Right renal cortex interstitium (tissue), 3 donors: ENCODE measurements around the gene STMP1. TPM values are rescaled to one million over a fixed set of nuclear protein-coding genes. Genes with fewer than 3 reads are reported as not detected.
"Not testable (repeated sequence)": the region's sequence is repeated elsewhere in the genome, so short reads cannot be mapped to it uniquely, and the experiment has no call there.

Source experiments
- DNase-seq, 3 donors: peaks; one replicate each; pipeline ENCODE4 v3.0.0-alpha.2; 2013; ENCODE audit warnings: low read depth in 3 of 3, low spot score in 2 of 3
- polyA plus RNA-seq, 3 donors: library from polyadenylated mRNA; unstranded; fragments of 120-200 nt; gene quantifications; one replicate each; pipeline ENCODE4 v1.2.1, GENCODE V29; 2013; ENCODE audit not compliant: insufficient read length in 3 of 3

Gene STMP1
- polyA plus RNA-seq, 3 donors, result 78.2 to 92.6 (median 89.5) TPM

DNA sequence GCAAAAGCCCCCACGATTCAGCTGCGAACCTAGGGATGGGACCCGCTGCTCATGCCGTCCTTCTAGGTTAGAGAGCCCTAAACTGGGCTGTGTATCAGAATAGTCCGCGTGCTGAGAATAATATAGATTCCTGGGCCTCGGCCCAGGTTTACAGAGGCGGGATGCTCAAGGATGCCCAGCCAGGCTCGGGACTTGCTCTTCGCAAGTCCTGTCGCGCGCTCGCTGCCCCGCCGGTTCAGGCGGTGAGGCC, 266 bp upstream of the STMP1 start:
- no peak for DNase-seq

DNA sequence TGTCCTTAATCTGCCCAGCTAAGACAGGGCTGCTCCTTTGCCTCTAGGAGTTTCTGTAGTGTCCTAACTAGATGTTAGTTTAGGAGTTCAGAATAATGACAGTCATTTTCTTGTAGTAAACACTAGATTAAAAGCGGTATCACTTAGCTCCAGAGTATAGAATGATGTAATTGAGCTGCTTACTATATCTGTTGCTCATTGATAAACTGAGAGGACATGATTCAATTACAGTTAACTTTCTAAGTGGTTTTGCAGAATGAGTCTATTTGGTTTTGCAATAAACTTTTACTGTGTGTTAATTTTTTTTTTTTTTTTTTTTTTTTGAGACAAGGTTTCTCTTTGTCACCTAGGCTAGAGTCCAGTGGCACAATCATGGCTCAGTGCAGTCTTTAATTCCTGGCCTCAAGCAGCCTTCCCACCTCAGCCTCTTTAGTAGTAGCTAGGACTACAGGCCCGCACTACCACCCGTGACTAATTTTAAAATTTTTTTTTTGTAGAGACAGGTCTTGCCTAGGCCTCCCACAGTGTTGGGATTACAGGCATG, 1.8 kb downstream of the STMP1 start:
- no peak for DNase-seq

DNA sequence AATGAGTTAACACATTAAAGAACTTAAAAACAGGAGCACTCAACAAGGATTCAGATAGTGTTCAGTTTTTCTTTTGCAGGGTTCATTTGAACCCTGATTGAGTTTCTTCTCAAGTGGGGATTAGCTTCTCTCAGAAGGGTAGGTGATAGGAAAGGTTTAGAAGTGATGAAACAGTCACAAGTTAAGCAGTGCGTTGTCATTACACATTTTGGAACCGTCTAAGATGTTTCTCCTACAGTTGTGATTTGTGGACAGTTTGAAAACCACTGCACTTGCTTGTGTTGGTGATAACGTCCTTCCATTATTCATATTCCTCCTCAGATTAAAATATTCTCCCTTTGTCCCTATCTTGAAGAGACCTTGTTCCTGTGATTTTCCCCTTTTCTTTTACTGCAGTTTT, 2.7 kb downstream of the STMP1 start:
- DNase-seq, result no peak

- DNase-seq, result no peak
Measured at GRCh38 chr7:135666156-135666555, 3.8 kb downstream of the STMP1 start.

- DNase-seq, result no peak
Measured at GRCh38 chr7:135666846-135667245, 4.5 kb downstream of the STMP1 start.

DNA sequence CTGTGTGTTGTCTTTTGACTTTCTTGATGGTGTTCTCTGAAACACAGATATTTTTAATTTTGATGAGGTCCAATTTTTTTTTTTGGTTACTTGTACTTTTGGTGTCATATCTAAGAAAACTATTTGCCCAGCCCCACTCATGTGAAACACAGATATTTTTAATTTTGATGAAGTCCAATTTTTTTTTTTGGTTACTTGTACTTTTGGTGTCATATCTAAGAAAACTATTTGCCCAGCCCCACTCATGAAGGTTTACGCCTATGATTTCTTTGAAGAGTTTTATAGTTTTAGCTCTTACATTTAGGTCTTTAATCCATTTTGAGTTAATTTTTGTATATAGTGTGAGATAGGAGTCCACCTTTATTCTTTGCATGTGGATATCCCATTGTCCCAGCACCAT, 5.3 kb downstream of the STMP1 start:
- DNase-seq, result not testable (repeated sequence)

DNA sequence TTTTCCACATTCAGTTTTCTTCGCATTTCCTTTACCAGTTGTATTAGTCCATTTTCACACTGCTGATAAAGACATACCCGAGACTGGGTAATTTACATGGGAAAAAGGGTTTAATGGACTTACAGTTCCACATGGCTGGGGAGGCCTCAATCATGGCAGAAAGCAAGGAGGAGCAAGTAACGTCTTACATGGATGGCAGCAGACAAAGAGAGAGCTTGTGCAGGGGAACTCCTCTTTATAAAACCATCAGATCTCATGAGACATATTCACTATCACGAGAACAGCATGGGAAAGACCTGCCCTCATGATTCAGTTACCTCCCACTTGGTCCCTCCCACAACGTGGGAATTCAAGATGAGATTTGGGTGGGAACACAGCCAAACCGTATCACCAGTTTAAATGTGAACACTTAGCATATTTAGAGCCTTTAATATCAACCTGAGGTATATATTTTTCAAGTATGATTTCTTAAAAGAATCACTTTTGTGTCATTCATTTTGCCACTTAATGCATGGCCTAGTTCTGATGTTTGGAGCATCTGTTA, 6.6 kb downstream of the STMP1 start:
- DNase-seq, result not testable (repeated sequence)

DNA sequence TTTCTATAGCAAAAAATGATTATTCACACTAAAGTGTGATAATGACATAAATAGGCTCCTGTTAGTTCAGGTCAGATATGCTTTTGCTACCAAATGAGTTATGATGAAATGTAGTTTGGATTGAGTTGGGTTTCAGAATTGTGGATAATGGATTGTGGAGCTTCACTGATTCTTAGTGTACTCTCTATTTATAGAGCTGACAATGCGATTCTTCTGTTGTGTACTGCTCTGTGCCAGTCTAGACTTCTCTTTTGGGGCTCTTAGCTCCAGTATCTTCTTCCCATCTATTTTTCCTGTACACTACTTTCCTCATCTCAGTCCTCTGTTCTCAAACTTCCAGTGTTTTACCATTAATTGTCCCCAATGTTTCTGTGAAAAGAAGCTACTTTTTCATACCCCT, 7.5 kb downstream of the STMP1 start:
- no peak for DNase-seq

GRCh38 chr7:135670179-135670578, 7.9 kb downstream of the STMP1 start:
- no peak for DNase-seq

DNA sequence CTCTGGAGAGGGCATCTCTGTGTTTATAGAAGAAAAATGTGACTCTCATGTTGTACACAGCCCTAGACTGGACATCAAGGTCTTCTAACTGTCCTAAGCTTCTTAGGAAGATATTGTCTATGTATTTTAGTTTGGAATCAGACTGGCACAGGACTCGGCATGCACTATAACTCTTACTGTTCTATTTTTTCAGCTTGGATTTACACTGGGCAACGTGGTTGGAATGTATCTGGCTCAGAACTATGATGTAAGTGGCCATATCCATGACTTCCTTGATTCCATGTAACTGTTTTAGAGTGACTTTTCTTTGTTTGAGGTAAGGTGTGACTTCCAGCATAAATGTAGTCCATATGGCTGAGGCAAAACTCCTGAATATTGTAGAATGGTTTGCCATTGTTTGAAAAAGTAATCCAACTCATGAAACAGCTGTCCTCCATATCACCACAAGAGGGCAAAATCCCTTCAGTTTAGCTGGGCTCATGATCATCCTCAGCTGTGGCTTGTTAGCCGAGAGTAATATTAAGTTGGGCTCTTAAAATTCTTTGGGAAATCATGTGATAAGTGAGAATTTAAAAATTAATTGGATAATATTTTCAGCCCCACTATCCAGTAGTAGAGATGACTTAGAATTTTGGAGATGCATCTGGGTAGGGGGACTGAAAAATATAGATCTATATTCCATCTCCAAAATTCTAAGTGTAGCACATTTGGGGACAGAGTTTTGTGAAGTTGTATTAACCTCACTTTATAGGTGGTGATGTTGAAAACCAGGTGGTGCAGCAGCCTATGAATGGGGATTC, 10.4 kb downstream of the STMP1 start:
- DNase-seq, result no peak

- no peak for DNase-seq
Measured at GRCh38 chr7:135673360-135673706, 11.0 kb downstream of the STMP1 start.

GRCh38 chr7:135678612-135679575, 16.6 kb downstream of the STMP1 start:
- DNase-seq, result no peak

- no peak for DNase-seq
Measured at GRCh38 chr7:135681762-135682161, 19.4 kb downstream of the STMP1 start.

DNA sequence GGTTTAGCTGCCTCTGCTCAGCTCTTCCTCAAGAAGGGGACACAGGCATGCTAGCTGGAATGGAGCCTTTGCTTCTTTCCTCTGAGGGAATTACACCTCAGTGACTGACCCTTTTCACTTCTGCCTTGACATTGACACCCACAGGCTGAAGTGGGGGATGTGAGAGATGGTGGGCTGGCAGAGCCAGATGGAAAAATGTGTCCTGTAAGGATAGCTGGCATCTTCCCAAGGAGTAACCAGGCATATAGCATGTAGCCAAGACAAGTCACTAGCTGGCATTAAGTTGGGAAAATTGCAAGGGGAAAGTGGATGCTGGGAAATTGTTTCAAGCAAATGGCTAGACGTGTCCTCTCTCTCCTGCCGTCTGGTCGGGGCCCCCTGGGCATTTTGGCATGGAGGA, 19.9 kb downstream of the STMP1 start:
- DNase-seq, result no peak

DNA sequence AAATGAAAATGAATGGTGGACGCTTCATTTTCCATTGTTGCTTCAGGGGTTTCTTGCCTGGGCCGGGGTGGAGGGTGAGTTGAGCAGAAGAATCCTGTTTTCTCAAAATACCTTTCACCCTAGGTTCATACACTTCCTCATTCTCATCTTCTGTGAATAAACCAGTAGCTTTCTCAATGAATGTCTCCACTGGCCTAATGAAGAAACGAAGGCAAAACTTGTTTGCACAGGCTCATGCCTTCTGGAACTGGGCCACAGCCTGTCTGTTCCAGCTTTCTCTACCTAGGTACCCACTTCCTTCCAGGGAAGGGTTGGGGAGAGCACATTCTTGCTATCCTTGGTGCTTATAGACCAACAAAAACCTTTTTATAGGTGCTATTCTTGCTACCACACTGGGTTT, 21.3 kb downstream of the STMP1 start:
- DNase-seq, result no peak

GRCh38 chr7:135684136-135684535, 21.8 kb downstream of the STMP1 start:
- DNase-seq, result no peak

GRCh38 chr7:135684699-135685098, 22.4 kb downstream of the STMP1 start:
- DNase-seq, result no peak

DNA sequence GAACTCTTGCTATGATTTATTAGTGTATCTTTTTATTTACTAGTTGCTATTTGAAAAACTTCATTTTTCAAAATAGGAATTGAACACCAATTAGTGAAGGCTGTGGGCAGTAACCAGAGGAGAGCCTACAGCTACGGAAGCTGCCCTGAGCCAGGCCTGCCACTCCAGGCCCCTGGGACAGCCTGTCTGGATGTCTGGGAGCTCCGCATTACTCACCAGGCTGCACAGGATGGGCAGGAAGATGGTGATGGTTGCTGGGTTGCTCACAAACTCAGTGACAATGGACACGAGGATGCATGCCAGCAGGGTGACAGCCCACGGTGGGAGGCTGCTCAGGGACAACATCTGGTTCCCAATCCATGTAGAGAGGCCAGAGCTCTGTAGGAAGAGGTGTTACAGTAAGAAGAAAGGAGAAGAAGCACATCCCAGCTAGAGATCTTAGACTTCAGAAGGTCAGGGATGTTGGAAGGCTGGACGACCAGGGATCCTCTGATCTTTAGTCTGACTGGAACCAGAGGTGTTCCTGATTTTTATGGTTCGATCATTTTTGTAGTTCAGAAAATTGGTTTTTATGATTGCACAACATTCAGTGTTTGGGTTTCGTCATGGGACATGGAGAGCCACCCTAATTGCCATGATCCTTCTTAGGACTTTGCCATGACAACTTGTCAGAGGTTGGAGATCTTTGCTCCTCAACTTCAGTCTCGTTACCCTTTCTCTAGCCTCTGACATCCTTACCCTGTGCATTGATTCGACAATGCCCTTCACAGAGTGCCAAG, 23.2 kb downstream of the STMP1 start:
- no peak for DNase-seq

- DNase-seq, result no peak
Measured at GRCh38 chr7:135687466-135687865, 25.2 kb downstream of the STMP1 start.

DNA sequence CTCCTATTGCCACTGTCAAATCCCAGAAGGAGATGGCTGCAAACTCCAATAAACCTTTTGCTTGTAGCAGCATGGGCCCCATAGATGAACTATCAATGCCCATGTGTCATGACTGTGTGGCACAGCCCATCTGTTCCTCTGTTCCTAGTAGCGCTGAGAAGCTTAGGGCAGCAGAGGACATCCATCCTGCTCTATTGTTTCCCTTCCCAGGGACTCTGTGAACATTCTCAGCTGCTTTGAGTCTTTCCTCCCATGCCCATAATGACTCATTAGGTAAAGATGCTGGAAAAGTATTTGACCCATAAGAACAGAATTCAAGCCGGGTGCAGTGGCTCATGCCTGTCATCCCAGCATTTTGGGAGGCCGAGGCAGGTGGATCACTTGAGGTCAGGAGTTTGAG, 28.3 kb downstream of the STMP1 start:
- no peak for DNase-seq

DNA sequence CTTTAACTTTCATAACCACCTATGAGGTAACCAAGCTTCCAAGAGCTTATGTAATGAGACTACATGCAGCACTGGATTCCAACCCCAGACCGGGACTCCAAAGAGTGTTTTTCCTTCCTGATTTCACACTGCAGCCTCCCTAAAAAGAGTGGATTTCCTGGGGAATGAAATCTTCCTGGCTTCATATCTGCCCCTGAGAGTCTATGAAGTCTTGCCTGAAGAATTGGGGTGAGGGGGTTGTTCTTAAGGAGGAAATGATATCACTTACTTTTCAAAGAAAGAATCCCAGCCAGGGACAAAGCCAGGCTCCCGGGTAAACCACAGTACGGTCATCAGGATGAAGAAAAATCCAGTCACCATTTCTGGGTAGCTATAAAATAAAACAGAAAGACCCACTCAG, 29.7 kb downstream of the STMP1 start:
- no peak for DNase-seq
